Ascending aorta (tissue), 2 donors: ENCODE data around the gene ANKRD42. TPM values are rescaled to one million over a fixed set of nuclear protein-coding genes. Genes with fewer than 3 reads are reported as not detected.

Experiments
- DNase-seq, 2 donors: peaks; one replicate each; pipeline ENCODE4 v3.0.0-alpha.2; 2019; ENCODE audit warnings: low spot score in 2 of 2
- H3K27ac ChIP-seq, 2 donors: fragments of 200-600 bp; sonication (generic); one replicate each; pipeline ENCODE4 v1.5.1; 2016 to 2017; ENCODE audit warnings: mild to moderate bottlenecking in 1 of 2
- H3K27me3 ChIP-seq: fragments of 200-600 bp; sonication (generic); one replicate; pipeline ENCODE4 v1.5.1; 2017
- H3K36me3 ChIP-seq, 2 donors: fragments of 200-600 bp; sonication (generic); one replicate each; pipeline ENCODE4 v1.5.1; 2016
- H3K4me1 ChIP-seq, 2 donors: fragments of 200-600 bp; sonication (generic); one replicate each; pipeline ENCODE4 v1.5.1; 2016 to 2017; ENCODE audit warnings: mild to moderate bottlenecking in 1 of 2
- H3K4me3 ChIP-seq, 2 donors: fragments of 200-600 bp; sonication (generic); one replicate each; pipeline ENCODE4 v1.5.1; 2016 to 2017; ENCODE audit warnings: mild to moderate bottlenecking in 1 of 2
- H3K9me3 ChIP-seq, 2 donors: fragments of 200-600 bp; sonication (generic); one replicate each; pipeline ENCODE4 v1.5.1; 2016
- intact Hi-C: fragments of 100-400 bp; cut with DNase I; formaldehyde crosslinking; loops from one replicate; pipeline ENCODE4 v1.15.1; 2023
- total RNA-seq: library from RNA; depleted of rRNA; stranded (reverse); fragments of >200 nt; gene quantifications from one replicate; pipeline ENCODE4 v1.1.0, GENCODE V29; 2016
- TF ChIP-seq, protein P1 (sequence below), 3 experiments: fragments of 200-600 bp in 2 of 3; fragments of 450-650 bp in 1 of 3; sonication (generic) in 2 of 3; IDR thresholded peaks; one replicate each; pipeline ENCODE4 v1.5.1; 2016 to 2019; ENCODE audit warnings: antibody characterized with exemption in 3 of 3, mild to moderate bottlenecking in 1 of 3, moderate library complexity in 1 of 3

Gene ANKRD42
- total RNA-seq, 1 donor from 2014 or later, result 25.1 TPM

DNA sequence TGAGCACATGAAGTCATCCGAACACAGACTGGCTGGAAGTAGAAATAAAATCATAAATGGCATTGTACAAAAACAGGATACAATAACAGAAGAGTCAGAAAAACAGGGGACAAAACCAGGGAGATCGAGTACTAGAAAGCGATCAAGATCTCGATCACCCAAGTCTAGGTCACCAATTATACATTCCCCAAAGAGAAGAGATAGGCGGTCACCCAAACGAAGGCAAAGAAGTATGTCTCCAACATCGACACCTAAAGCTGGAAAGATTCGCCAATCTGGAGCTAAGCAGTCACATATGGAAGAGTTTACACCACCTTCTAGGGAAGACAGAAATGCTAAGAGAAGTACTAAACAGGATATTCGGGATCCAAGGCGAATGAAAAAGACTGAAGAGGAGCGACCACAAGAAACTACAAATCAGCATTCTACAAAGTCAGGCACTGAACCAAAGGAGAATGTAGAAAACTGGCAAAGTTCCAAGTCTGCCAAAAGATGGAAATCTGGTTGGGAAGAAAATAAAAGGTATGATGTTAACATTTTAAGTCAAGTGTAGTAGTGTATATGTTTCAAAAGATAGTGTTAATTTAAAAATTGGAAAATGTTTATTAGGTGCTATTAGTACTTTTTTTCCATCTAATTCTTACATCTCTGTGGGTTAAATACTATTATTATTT lies 27.2 kb upstream of the ANKRD42 start:
- Histone ChIP-seq H3K27ac (no peak overlapping the region), H3K27me3 (no peaks in the 10 kb centered on the region), H3K36me3 (peaks cover 58 to 73% of the 10 kb centered on the region in 2 donors), H3K4me1 (peaks cover 8 to 30% of the 10 kb centered on the region in 2 donors), H3K9me3 (no peaks in the 10 kb centered on the region), H3K4me3 (no peak overlapping the region)
- intact Hi-C loops, result no loop called here
- TF ChIP-seq, protein P1, sequence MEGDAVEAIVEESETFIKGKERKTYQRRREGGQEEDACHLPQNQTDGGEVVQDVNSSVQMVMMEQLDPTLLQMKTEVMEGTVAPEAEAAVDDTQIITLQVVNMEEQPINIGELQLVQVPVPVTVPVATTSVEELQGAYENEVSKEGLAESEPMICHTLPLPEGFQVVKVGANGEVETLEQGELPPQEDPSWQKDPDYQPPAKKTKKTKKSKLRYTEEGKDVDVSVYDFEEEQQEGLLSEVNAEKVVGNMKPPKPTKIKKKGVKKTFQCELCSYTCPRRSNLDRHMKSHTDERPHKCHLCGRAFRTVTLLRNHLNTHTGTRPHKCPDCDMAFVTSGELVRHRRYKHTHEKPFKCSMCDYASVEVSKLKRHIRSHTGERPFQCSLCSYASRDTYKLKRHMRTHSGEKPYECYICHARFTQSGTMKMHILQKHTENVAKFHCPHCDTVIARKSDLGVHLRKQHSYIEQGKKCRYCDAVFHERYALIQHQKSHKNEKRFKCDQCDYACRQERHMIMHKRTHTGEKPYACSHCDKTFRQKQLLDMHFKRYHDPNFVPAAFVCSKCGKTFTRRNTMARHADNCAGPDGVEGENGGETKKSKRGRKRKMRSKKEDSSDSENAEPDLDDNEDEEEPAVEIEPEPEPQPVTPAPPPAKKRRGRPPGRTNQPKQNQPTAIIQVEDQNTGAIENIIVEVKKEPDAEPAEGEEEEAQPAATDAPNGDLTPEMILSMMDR (IDR thresholded peaks at IDR 0.05), result no peak
- DNase-seq, result no peak

DNA sequence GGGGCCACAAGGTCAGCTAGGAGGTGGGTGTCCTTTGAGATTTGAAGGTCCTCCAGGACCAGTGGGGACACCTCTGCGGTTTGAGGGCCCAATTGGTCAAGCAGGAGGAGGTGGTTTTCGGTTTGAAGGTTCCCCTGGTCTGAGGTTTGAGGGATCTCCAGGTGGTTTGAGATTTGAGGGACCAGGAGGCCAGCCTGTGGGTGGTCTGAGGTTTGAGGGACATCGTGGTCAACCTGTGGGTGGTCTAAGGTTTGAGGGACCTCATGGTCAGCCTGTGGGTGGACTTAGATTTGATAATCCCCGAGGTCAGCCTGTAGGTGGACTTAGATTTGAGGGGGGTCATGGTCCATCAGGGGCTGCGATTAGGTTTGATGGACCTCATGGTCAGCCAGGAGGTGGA lies 24.8 kb upstream of the ANKRD42 start:
- Histone ChIP-seq H3K4me1 (peaks cover 7 to 30% of the 10 kb centered on the region in 2 donors), H3K4me3 (no peak overlapping the region)

DNA sequence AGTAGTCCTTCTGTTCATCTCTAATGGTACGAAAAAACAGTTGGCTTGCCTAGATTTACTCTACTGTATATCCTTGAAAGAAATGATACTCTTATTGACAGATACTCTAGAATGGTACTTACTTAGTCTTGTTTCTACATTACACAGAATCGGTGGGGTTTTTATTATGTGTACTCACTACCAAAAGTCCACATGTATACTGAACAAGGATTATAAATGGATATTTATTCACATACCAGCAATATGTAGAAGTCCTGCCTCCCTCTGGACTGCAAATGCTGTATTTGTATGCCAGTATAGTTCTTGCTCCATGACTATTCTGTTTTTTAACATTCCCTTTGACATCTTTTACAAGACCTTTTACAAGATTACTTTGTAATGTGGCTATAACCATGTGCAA lies 22.6 kb upstream of the ANKRD42 start:
- Histone ChIP-seq H3K4me3 (peak overlapping the region; percentile 16 to 23), H3K9me3 (no peaks in the 10 kb centered on the region), H3K27ac (no peak overlapping the region), H3K36me3 (peaks cover 64 to 78% of the 10 kb centered on the region in 2 donors), H3K27me3 (no peaks in the 10 kb centered on the region), H3K4me1 (peaks cover 7 to 36% of the 10 kb centered on the region in 2 donors)
- intact Hi-C loops, result no loop called here
- DNase-seq, result no peak
- TF ChIP-seq, protein P1 (IDR thresholded peaks at IDR 0.05), result no peak

More for the DNA sequence above, 24.8 kb upstream of the ANKRD42 start:
- H3K27ac ChIP-seq, result no peak overlapping the region
- no peaks in the 10 kb centered on the region for H3K27me3 ChIP-seq
- peaks cover 66 to 84% of the 10 kb centered on the region in 2 donors for H3K36me3 ChIP-seq
- no peak for DNase-seq
- no peaks in the 10 kb centered on the region for H3K9me3 ChIP-seq
- intact Hi-C loops, result no loop called here
- TF ChIP-seq, protein P1 (IDR thresholded peaks at IDR 0.05), result no peak

DNA sequence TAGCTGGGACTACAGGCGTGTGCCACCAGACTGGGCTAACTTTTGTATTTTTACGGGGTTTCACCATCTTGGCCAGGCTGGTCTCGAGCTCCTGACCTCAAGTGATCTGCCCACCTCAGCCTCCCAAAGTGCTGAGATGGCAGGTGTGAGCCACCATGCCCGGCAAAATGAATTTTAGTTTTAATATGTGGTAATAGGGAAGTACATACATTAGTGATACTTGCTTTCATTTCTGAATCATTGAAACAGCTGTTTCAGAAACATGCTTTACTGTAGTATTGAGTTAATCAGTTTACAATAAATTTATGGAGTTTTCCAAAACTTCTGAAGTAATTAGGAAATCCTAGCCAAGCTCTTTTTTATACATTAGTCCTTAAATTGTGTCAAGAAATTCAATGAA lies 21.0 kb upstream of the ANKRD42 start:
- no peak overlapping the region for H3K27ac ChIP-seq
- DNase-seq, result no peak
- intact Hi-C loops, result no loop called here
- peaks cover 7 to 36% of the 10 kb centered on the region in 2 donors for H3K4me1 ChIP-seq
- TF ChIP-seq, protein P1 (IDR thresholded peaks at IDR 0.05), result no peak
- no peaks in the 10 kb centered on the region for H3K9me3 ChIP-seq
- peaks cover 55 to 73% of the 10 kb centered on the region in 2 donors for H3K36me3 ChIP-seq
- H3K27me3 ChIP-seq, result no peaks in the 10 kb centered on the region
- H3K4me3 ChIP-seq, result peak overlapping the region in 1 of 2 donors; percentile 16

DNA sequence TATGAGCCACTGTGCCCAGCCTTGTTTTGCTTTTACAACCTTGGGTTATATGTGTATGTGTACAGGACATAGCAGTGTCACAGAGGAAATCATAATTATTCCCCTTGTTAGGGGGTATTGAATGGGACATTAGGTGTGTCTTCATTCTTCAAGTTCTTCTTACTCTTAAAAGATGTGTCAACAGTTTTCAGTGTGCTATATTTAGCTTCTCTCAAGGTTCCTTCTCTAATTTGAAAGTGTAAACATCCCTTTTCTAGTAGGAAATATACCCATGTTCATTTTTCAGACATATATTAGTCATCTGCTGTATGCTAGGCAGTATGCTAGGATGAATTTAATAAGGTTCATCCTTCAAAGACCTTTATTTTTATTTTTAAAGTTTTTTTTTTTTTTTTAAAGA lies 19.5 kb upstream of the ANKRD42 start:
- DNase-seq, result no peak
- TF ChIP-seq, protein P1 (IDR thresholded peaks at IDR 0.05), result no peak
- peaks cover 7 to 36% of the 10 kb centered on the region in 2 donors for H3K4me1 ChIP-seq
- no peak overlapping the region for H3K27ac ChIP-seq
- peaks cover 54 to 73% of the 10 kb centered on the region in 2 donors for H3K36me3 ChIP-seq
- intact Hi-C loops, result no loop called here
- H3K4me3 ChIP-seq, result no peak overlapping the region
- no peaks in the 10 kb centered on the region for H3K27me3 ChIP-seq
- H3K9me3 ChIP-seq, result no peaks in the 10 kb centered on the region
